WI38 (cell line): ENCODE data around the gene TGM3.
"Not testable (repeated sequence)": the region's sequence is repeated elsewhere in the genome, so short reads cannot be mapped to it uniquely, and the experiment has no call there.

Source experiments
- H3K4me3 ChIP-seq: 2 replicates; pipeline ENCODE4 v1.5.1; 2011; ENCODE audit warnings: low read depth, mild to moderate bottlenecking, control low read depth, low read length
- CTCF ChIP-seq: IDR thresholded peaks from 2 replicates; pipeline ENCODE4 v1.5.1; 2012; ENCODE audit warnings: low read depth, mild to moderate bottlenecking, control low read depth, low read length

The TGM3 gene

GRCh38 chr20:2254333-2254732, 41.5 kb upstream of the TGM3 start:
- H3K4me3 ChIP-seq, result no peak overlapping the region
- no peak for TF ChIP-seq CTCF

GRCh38 chr20:2255926-2256531, 39.8 kb upstream of the TGM3 start:
- TF ChIP-seq CTCF, result no peak
- H3K4me3 ChIP-seq, result no peak overlapping the region

- no peak overlapping the region for H3K4me3 ChIP-seq
- TF ChIP-seq CTCF, result no peak
Observed at GRCh38 chr20:2259731-2260130, 36.1 kb upstream of the TGM3 start.

GRCh38 chr20:2260250-2260649, 35.6 kb upstream of the TGM3 start:
- no peak for TF ChIP-seq CTCF

GRCh38 chr20:2261046-2261485, 34.7 kb upstream of the TGM3 start:
- no peak overlapping the region for H3K4me3 ChIP-seq
- TF ChIP-seq CTCF, result no peak

More at GRCh38 chr20:2260250-2260649, 35.6 kb upstream of the TGM3 start:
- H3K4me3 ChIP-seq, result no peak overlapping the region

GRCh38 chr20:2261629-2262028, 34.2 kb upstream of the TGM3 start:
- H3K4me3 ChIP-seq, result no peak overlapping the region
- no peak for TF ChIP-seq CTCF

GRCh38 chr20:2264118-2264517, 31.7 kb upstream of the TGM3 start:
- no peak for TF ChIP-seq CTCF
- no peak overlapping the region for H3K4me3 ChIP-seq

GRCh38 chr20:2264621-2265374, 31.0 kb upstream of the TGM3 start:
- H3K4me3 ChIP-seq, result not testable (repeated sequence)
